Measurements from ENCODE around the gene DNAJC5G.

DNA sequence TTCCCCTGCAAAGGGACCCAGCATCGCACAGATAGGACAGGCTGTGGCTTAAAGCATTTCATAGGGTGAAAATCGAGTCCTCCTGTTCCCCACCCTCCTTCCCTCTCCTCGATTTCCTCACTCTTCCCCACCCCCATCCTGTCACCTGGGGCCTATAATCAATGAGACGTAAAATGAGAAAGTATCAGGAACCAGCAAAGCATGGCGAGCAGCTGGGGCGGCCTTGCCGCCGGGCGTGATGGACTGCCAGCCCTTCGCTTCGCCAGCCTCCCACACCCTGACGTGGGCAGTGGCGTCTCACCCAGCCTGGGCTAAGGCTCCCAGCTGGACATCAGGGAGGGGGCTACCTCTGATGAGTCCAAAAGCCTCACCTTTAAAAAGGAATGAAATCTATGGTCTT is 23.5 kb upstream of the DNAJC5G start:
- TF ChIP-seq POLR2A (IDR thresholded peaks at IDR 0.05) (no peak), CTCF (IDR thresholded peaks at IDR 0.05) (no peak), POLR2AphosphoS5 (IDR thresholded peaks at IDR 0.05) (no peak), EP300 (IDR thresholded peaks at IDR 0.05; ENCODE audit: low read depth) (no peak)
